HepG2 (cell line): ENCODE data around the gene ANKRD40. TPM values are rescaled to one million over a fixed set of nuclear protein-coding genes. Genes with fewer than 3 reads are reported as not detected.

Experiments used
- ATF7 ChIP-seq, 2 experiments: fragments of 450-650 bp in 1 of 2; sonication (generic) in 1 of 2; formaldehyde crosslinking in 1 of 2; IDR thresholded peaks; 2 replicates each; pipeline versions ENCODE4 v1.4.0 to v1.6.1; 2016 to 2020; ENCODE audit warnings: antibody characterized with exemption in 1 of 2, mild to moderate bottlenecking in 1 of 2, missing genetic modification reagents in 1 of 2
- CREB1 ChIP-seq, 2 experiments: fragments of 450-650 bp in 1 of 2; IDR thresholded peaks; 2 replicates each; pipeline ENCODE4 v1.6.1; 2016 to 2017; ENCODE audit warnings: control low read depth in 1 of 2, mild to moderate bottlenecking in 1 of 2, missing compliant biosample characterization in 1 of 2, missing genetic modification characterization in 1 of 2
- FOXM1 ChIP-seq: sonication (generic); formaldehyde crosslinking; IDR thresholded peaks from 2 replicates; pipeline ENCODE4 v1.5.0; 2020; ENCODE audit warnings: missing genetic modification reagents
- HOXA3 ChIP-seq: sonication (generic); formaldehyde crosslinking; IDR thresholded peaks from 2 replicates; pipeline ENCODE4 v1.5.0; 2020; ENCODE audit warnings: missing genetic modification reagents
- KDM5A ChIP-seq: fragments of 200-600 bp; sonication (generic); IDR thresholded peaks from 2 replicates; pipeline ENCODE4 v1.7.0; 2018; ENCODE audit warnings: antibody characterized with exemption, mild to moderate bottlenecking, low read length, borderline replicate concordance
- KMT2B ChIP-seq: IDR thresholded peaks from 2 replicates; pipeline ENCODE4 v1.6.1; 2016; ENCODE audit warnings: missing genetic modification reagents, missing compliant biosample characterization
- MXI1 ChIP-seq: IDR thresholded peaks from 3 replicates; pipeline ENCODE4 v1.6.1; 2012; ENCODE audit warnings: low read depth, low read length, inconsistent platforms, borderline replicate concordance
- RFXAP ChIP-seq: sonication (generic); formaldehyde crosslinking; IDR thresholded peaks from 2 replicates; pipeline ENCODE4 v1.4.0; 2020; ENCODE audit warnings: missing genetic modification reagents, borderline replicate concordance
- RXRA ChIP-seq: sonication (generic); formaldehyde crosslinking; IDR thresholded peaks from 2 replicates; pipeline ENCODE4 v1.5.1; 2020; ENCODE audit warnings: missing genetic modification reagents
- SMAD9 ChIP-seq: sonication (generic); formaldehyde crosslinking; IDR thresholded peaks from 2 replicates; pipeline ENCODE4 v1.5.1; 2020; ENCODE audit warnings: mild to moderate bottlenecking, missing genetic modification reagents
- WIZ ChIP-seq: sonication (generic); formaldehyde crosslinking; IDR thresholded peaks from 2 replicates; pipeline ENCODE4 v1.5.1; 2020; ENCODE audit warnings: mild to moderate bottlenecking, missing genetic modification reagents
- ZIK1 ChIP-seq: sonication (generic); formaldehyde crosslinking; IDR thresholded peaks from 2 replicates; pipeline ENCODE4 v1.5.0; 2020; ENCODE audit warnings: mild to moderate bottlenecking, low read depth, missing genetic modification reagents, borderline replicate concordance
- ZNF547 ChIP-seq: sonication (generic); formaldehyde crosslinking; IDR thresholded peaks from 2 replicates; pipeline ENCODE4 v1.5.1; 2020; ENCODE audit warnings: mild to moderate bottlenecking, missing genetic modification reagents
- polyA plus RNA-seq, 8 experiments: library from polyadenylated mRNA; depleted of rRNA in 3 of 8; stranded (reverse) in 7 of 8; unstranded in 1 of 8; fragments of >200 nt; fragmentation: Illumina TruSeq in 4 of 8; extraction: Trizol in 4 of 8; gene quantifications; 2 replicates each; pipeline versions ENCODE4 v1.2.1 to v1.2.3, GENCODE V29; 2011 to 2016; ENCODE audit warnings: low read depth in 4 of 8, missing spikeins in 1 of 8, mixed read lengths in 1 of 8; ENCODE audit not compliant: insufficient read depth in 1 of 8
- total RNA-seq, 5 experiments: library from RNA; depleted of rRNA; stranded (reverse); fragments of >200 nt; fragmentation: Illumina TruSeq; extraction: Trizol; gene quantifications; 2 replicates each; pipeline ENCODE4 v1.2.3, GENCODE V29; 2016; ENCODE audit warnings: low read depth in 1 of 5
- TF ChIP-seq, protein P1 (sequence below): sonication (generic); formaldehyde crosslinking; IDR thresholded peaks from 2 replicates; pipeline ENCODE4 v1.5.0; 2020; ENCODE audit warnings: mild to moderate bottlenecking, missing genetic modification reagents
- TF ChIP-seq, protein P2 (sequence below): sonication (generic); formaldehyde crosslinking; IDR thresholded peaks from 2 replicates; pipeline ENCODE4 v1.4.0; 2020; ENCODE audit warnings: missing genetic modification reagents
- TF ChIP-seq, protein P3 (sequence below): sonication (generic); formaldehyde crosslinking; IDR thresholded peaks from 2 replicates; pipeline ENCODE4 v1.4.0; 2020; ENCODE audit warnings: missing genetic modification reagents
- TF ChIP-seq, protein P4 (sequence below): IDR thresholded peaks from 2 replicates; pipeline ENCODE4 v1.6.1; 2012; ENCODE audit warnings: low read depth, low read length, improper control_type of control experiment
- TF ChIP-seq, protein P5 (sequence below): sonication (generic); formaldehyde crosslinking; IDR thresholded peaks from 2 replicates; pipeline ENCODE4 v1.8.0; 2022; ENCODE audit warnings: missing genetic modification reagents, mild to moderate bottlenecking, moderate library complexity, borderline replicate concordance

The ANKRD40 gene
- total and polyA plus RNA-seq, 2 of the 13 experiments (the other 11 are each of a cell fraction or from before 2014, with no cell fraction given) = 35.0 to 46.4 TPM

DNA sequence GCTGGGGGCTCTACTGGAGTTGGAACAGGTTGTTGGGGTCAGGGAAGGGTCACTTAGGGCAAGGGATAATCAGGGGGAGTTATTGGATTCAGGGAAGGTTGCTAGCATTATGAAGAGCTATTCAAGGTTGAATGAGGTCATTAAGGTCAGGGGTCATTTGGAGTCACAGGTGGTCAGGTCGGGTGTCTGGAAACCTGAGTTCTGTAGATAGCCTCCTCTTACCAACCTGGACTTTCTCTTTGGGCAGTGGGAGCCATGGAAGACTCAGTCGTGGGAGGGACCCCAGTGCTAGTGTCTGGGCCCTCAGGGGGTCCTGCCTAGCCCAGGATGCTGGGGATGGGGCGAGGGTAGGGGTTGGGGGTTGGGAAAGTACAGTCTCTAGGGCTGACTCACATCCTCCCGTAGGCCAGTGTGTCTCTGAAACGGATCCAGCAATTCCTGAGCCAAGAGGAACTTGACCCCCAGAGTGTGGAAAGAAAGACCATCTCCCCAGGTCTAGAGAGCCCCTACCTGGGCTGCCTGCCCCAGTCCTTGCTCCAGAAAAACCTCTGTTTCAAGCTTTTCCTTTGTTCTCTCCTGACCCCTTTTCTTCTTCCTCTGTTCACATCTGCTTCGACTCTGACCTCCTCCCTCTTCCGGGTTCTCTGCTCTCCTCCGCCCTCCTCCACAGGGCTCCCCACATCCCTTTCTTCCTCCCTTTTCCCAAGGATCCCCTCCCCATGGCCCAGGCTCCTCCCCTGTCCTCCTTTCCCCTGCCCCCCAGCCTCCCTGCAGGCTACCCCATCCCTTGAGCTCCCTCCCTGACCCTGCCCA lies 39.5 kb downstream of the ANKRD40 start (continued):
- peak; percentile 27; the same call in 1 of the 2 replicates for TF ChIP-seq ATF7 (IDR thresholded peaks at IDR 0.05)
- no peak for TF ChIP-seq ATF7 (CRISPR knock-in tag; IDR thresholded peaks at IDR 0.05)
- no peak for TF ChIP-seq FOXM1
- peak; percentile 28; the same call in 1 of the 2 replicates for TF ChIP-seq RXRA (CRISPR knock-in tag)
- TF ChIP-seq, protein P1, sequence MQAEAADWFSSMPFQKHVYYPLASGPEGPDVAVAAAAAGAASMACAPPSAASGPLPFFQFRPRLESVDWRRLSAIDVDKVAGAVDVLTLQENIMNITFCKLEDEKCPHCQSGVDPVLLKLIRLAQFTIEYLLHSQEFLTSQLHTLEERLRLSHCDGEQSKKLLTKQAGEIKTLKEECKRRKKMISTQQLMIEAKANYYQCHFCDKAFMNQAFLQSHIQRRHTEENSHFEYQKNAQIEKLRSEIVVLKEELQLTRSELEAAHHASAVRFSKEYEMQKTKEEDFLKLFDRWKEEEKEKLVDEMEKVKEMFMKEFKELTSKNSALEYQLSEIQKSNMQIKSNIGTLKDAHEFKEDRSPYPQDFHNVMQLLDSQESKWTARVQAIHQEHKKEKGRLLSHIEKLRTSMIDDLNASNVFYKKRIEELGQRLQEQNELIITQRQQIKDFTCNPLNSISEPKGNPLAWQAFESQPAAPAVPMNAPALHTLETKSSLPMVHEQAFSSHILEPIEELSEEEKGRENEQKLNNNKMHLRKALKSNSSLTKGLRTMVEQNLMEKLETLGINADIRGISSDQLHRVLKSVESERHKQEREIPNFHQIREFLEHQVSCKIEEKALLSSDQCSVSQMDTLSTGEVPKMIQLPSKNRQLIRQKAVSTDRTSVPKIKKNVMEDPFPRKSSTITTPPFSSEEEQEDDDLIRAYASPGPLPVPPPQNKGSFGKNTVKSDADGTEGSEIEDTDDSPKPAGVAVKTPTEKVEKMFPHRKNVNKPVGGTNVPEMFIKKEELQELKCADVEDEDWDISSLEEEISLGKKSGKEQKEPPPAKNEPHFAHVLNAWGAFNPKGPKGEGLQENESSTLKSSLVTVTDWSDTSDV (CRISPR knock-in tag) = no peak
- TF ChIP-seq CREB1 (IDR thresholded peaks at IDR 0.05) = no peak
- no peak for TF ChIP-seq CREB1 (CRISPR knock-in tag; IDR thresholded peaks at IDR 0.05)
- TF ChIP-seq KDM5A = no peak
- TF ChIP-seq, protein P2, sequence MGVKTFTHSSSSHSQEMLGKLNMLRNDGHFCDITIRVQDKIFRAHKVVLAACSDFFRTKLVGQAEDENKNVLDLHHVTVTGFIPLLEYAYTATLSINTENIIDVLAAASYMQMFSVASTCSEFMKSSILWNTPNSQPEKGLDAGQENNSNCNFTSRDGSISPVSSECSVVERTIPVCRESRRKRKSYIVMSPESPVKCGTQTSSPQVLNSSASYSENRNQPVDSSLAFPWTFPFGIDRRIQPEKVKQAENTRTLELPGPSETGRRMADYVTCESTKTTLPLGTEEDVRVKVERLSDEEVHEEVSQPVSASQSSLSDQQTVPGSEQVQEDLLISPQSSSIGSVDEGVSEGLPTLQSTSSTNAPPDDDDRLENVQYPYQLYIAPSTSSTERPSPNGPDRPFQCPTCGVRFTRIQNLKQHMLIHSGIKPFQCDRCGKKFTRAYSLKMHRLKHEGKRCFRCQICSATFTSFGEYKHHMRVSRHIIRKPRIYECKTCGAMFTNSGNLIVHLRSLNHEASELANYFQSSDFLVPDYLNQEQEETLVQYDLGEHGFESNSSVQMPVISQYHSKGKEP (CRISPR knock-in tag) = no peak
- TF ChIP-seq, protein P3, sequence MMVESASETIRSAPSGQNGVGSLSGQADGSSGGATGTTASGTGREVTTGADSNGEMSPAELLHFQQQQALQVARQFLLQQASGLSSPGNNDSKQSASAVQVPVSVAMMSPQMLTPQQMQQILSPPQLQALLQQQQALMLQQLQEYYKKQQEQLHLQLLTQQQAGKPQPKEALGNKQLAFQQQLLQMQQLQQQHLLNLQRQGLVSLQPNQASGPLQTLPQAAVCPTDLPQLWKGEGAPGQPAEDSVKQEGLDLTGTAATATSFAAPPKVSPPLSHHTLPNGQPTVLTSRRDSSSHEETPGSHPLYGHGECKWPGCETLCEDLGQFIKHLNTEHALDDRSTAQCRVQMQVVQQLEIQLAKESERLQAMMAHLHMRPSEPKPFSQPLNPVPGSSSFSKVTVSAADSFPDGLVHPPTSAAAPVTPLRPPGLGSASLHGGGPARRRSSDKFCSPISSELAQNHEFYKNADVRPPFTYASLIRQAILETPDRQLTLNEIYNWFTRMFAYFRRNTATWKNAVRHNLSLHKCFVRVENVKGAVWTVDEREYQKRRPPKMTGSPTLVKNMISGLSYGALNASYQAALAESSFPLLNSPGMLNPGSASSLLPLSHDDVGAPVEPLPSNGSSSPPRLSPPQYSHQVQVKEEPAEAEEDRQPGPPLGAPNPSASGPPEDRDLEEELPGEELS = no peak
- TF ChIP-seq, protein P4, sequence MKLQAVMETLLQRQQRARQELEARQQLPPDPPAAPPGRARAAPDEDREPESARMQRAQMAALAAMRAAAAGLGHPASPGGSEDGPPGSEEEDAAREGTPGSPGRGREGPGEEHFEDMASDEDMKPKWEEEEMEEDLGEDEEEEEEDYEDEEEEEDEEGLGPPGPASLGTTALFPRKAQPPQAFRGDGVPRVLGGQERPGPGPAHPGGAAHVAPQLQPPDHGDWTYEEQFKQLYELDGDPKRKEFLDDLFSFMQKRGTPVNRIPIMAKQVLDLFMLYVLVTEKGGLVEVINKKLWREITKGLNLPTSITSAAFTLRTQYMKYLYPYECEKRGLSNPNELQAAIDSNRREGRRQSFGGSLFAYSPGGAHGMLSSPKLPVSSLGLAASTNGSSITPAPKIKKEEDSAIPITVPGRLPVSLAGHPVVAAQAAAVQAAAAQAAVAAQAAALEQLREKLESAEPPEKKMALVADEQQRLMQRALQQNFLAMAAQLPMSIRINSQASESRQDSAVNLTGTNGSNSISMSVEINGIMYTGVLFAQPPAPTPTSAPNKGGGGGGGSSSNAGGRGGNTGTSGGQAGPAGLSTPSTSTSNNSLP = no peak
- TF ChIP-seq, protein P5, sequence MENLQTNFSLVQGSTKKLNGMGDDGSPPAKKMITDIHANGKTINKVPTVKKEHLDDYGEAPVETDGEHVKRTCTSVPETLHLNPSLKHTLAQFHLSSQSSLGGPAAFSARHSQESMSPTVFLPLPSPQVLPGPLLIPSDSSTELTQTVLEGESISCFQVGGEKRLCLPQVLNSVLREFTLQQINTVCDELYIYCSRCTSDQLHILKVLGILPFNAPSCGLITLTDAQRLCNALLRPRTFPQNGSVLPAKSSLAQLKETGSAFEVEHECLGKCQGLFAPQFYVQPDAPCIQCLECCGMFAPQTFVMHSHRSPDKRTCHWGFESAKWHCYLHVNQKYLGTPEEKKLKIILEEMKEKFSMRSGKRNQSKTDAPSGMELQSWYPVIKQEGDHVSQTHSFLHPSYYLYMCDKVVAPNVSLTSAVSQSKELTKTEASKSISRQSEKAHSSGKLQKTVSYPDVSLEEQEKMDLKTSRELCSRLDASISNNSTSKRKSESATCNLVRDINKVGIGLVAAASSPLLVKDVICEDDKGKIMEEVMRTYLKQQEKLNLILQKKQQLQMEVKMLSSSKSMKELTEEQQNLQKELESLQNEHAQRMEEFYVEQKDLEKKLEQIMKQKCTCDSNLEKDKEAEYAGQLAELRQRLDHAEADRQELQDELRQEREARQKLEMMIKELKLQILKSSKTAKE = 0 out of 2 replicates have a peak, but pooled peaks have one; percentile 0
- no peak for TF ChIP-seq WIZ (CRISPR knock-in tag)
- TF ChIP-seq MXI1 = no peak
- TF ChIP-seq HOXA3 (CRISPR knock-in tag) = no peak
- no peak for TF ChIP-seq KMT2B (CRISPR knock-in tag)
- no peak for TF ChIP-seq RFXAP (CRISPR knock-in tag)
- no peak for TF ChIP-seq SMAD9
- TF ChIP-seq ZNF547 = no peak
- TF ChIP-seq ZIK1 (CRISPR knock-in tag) = no peak
